Measurements from ENCODE around the gene FBXO33.

The FBXO33 gene

GRCh38 chr14:39384177-39384576 is 48.1 kb downstream of the FBXO33 start:
- no peak for TF ChIP-seq ZFX (IDR thresholded peaks at IDR 0.05; ENCODE audit: borderline replicate concordance)
- TF ChIP-seq CTCF (IDR thresholded peaks at IDR 0.05) = no peak
- no peak overlapping the region for H3K27ac ChIP-seq

GRCh38 chr14:39383741-39384140 is 48.5 kb downstream of the FBXO33 start:
- no peak for TF ChIP-seq CTCF (IDR thresholded peaks at IDR 0.05)
- TF ChIP-seq ZFX (IDR thresholded peaks at IDR 0.05; ENCODE audit: borderline replicate concordance) = no peak
- no peak overlapping the region for H3K27ac ChIP-seq

- TF ChIP-seq ZFX (IDR thresholded peaks at IDR 0.05; ENCODE audit: borderline replicate concordance) (no peak), CTCF (IDR thresholded peaks at IDR 0.05) (no peak)
- no peak overlapping the region for H3K27ac ChIP-seq
Observed at GRCh38 chr14:39383026-39383660, 49.1 kb downstream of the FBXO33 start.

GRCh38 chr14:39382463-39382862 is 49.8 kb downstream of the FBXO33 start:
- TF ChIP-seq CTCF (IDR thresholded peaks at IDR 0.05) = no peak
- no peak for TF ChIP-seq ZFX (IDR thresholded peaks at IDR 0.05; ENCODE audit: borderline replicate concordance)
- H3K27ac ChIP-seq = no peak overlapping the region

GRCh38 chr14:39381366-39381765 is 50.9 kb downstream of the FBXO33 start:
- TF ChIP-seq ZFX (IDR thresholded peaks at IDR 0.05; ENCODE audit: borderline replicate concordance) (no peak), CTCF (IDR thresholded peaks at IDR 0.05) (no peak)
- H3K27ac ChIP-seq = no peak overlapping the region

GRCh38 chr14:39376667-39377403 is 55.4 kb downstream of the FBXO33 start:
- TF ChIP-seq CTCF (IDR thresholded peaks at IDR 0.05) (no peak), ZFX (IDR thresholded peaks at IDR 0.05; ENCODE audit: borderline replicate concordance) (no peak)
- no peak overlapping the region for H3K27ac ChIP-seq

GRCh38 chr14:39374851-39375250 is 57.4 kb downstream of the FBXO33 start:
- TF ChIP-seq CTCF (IDR thresholded peaks at IDR 0.05) = no peak
- no peak for TF ChIP-seq ZFX (IDR thresholded peaks at IDR 0.05; ENCODE audit: borderline replicate concordance)
- no peak overlapping the region for H3K27ac ChIP-seq
